HG03135 (cell line): ENCODE measurements around the gene DBN1.
"Not testable (repeated sequence)": the region's sequence is repeated elsewhere in the genome, so short reads cannot be mapped to it uniquely, and the experiment has no call there.

Experiments used
- ATAC-seq: cut with Tn5 transposase; IDR thresholded peaks from one replicate; pipeline ENCODE4 v1.9.1; 2021; ENCODE audit warnings: mild to moderate bottlenecking, moderate library complexity; ENCODE audit not compliant: unreplicated experiment

The DBN1 gene

DNA sequence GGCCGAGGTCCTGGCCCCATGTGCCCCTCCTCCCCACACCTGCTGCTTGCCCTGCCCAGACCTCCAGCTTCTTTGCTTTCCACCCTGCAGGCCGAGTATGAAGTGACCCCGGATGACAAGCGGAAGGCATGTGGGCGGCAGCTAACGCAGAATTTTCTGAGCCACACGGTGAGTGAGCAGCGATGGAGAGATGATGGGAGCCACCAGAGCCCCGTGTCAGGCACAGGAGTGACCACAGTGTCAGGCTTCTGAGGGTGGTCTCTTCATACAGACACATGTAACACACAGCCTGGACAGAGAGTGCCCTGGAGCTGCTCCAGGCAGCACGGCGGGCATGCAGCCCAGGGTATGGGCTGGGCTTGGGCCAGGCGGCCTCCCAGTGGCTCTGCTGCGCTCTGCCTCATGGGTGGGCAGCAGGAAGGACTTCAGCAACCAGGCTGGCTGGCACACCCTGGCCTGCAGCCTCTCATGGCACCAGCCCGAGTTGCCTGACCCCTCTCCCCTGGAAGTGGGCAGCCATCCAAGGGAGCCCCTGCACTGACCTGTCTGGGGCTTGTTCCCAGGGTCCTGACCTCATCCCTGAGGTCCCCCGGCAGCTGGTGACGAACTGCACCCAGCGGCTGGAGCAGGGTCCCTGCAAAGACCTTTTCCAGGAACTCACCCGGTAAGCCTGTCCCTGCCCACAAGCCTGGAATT lies 41.1 kb downstream of the DBN1 start:
- no peak for ATAC-seq

DNA sequence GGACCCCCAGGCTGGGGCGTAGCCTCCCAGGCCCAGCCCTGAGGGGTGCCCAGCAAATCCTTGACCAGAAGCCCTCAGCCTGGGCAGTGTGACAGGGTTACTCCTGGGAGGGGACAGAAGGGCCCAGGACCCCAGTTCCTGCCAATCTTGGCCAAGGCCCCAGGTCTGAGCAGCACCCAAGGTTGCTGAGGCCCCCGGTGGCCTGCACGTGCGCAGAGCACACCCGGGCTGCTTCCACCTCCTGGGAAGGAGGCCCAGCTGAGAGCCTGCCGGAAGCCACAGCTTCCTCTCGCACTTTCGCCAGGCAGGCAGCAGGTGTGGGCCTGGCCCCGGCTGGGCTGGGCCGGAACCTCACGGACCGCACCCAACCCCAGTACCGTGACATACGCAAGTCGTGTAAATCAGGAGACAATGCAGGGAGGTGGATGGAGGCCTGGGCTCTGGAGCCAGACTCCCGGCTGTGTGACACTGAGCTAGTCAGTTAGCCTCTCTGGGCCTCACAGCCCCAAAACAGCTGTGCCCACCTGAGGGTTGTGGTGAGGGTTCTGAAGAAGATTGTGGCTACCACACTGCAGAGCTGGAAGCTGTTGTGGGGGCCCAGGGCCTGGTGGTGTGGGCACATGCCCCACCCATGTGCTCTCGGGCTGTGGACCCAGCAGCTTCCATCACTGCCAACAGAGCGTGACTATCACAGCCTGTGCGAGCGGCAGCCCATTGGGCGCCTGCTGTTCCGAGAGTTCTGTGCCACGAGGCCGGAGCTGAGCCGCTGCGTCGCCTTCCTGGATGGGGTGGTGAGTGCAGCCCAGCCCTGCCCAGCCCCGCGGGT lies 41.9 kb downstream of the DBN1 start:
- peak; percentile 44 for ATAC-seq

DNA sequence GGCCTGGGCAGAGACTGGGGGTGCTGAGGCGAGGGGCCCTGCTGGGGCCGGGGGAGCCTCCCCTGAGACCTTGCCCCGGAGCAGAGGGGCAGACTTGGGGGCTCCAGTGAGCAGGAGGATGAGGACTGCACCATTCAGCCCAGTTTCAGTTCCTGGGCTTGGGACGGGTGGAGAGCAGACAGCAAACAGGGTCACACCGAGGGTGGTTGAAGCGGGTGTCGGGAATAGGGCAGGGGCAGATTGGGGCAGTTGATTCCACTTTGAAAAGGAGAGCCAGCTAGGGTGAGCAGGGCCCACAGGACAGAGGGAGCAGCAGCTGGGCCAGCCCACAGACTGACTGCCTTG lies 42.5 kb downstream of the DBN1 start:
- ATAC-seq = peak; percentile 0

DNA sequence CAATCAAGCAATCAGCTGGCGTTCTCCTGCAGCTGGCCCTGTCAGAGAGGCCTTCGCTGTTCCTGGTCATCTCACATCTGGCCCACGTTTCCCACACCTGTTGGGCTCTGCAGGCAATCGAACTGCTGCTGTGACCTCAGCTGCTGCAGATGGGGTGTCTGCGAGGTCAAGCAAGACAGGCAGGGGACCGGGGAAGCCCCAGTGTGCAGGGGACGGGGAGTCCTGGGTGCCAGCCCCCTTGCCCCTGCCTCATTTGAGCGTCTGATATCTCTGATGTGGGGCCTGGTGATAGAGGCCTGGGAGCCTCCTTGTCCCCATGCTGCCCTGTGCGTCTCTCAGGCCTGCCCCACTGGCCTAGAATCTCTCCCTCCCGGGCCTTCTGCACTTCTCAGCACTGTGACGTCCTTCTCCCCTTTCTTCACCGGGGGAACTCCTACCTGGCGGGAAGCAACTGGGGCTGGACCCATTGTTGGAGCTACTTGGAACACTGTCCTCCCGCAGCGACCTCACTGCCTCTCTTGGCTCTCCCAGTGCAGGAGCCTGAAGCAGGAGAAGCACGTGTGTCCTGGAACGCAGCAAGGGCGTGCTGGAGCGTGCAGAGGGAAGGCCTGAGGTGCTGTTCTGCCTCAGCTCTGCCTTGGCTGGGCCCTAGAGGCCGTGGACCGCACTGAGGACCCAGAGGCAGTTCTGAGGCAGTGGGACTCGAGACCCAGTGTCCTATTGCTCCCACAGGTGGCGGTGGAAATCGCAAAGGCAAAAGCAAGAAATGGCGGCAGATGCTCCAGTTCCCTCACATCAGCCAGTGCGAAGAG lies 43.1 kb downstream of the DBN1 start:
- no peak for ATAC-seq

DNA sequence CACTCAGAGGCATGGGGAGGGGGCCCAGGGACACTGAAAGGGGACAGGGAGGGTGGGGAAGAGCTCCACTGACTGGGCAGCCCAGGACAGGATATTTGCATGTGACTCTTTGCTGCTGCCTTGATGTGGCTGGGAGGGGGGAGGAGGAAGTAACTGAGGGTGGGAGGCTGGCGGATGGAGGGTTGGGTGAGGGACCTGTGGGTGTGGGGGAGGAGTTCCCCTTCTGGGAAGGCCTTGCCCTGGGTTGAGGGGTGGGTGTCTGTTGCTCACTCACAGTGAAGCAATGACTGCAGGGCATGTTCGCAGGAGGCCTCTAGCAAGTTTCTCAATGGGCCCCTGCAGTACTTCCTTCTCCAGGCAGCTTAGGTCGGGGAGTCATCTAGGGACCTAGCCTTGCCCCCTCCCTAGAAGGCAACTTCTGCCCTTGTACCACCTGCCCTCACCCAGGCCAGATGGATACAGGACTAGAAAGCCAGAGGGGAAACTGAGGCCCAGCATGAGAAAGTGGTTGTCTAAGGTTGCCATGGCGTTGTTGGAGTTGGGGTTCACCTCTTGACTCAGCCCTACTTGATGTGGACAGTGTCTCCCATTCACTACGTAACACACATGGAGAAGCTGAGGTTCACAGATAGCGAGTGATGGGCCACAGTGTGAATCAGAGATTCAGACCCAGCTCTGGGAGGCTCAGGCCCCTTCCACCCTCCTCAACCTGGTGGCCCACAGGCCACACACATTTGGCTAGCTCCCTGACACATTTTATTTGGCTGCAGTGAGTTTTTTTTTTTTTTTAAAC lies 44.0 kb downstream of the DBN1 start:
- no peak for ATAC-seq

DNA sequence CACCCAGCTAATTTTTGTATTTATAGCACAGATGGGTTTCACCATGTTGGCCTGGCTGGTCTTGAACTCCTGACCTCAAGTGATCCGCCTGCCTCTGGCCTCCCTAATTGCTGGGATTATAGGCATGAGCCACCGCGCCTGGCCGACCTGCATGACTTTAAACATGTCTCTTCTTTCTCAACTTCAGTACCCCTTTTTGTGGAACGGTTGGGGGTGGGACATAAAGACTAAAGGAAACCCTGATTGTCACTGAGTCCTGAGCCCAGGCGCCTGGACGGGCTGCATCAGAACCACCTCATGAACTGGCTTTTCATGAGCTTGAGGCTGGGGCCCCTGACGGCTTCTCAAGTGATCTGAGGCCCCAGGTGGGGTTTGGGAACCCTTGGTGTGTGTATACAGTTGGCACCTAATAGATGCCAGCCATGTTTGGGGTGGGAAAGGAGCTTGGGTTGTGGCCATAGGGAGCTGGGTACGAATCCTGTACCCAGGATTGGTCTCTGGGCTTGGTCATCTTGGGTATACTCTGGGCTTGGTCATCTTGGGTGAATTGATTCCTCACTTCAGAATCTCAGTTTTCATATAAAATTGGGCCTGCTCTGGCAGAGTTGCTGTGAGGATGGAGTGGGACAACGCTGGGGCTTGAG lies 44.7 kb downstream of the DBN1 start:
- ATAC-seq = no peak

DNA sequence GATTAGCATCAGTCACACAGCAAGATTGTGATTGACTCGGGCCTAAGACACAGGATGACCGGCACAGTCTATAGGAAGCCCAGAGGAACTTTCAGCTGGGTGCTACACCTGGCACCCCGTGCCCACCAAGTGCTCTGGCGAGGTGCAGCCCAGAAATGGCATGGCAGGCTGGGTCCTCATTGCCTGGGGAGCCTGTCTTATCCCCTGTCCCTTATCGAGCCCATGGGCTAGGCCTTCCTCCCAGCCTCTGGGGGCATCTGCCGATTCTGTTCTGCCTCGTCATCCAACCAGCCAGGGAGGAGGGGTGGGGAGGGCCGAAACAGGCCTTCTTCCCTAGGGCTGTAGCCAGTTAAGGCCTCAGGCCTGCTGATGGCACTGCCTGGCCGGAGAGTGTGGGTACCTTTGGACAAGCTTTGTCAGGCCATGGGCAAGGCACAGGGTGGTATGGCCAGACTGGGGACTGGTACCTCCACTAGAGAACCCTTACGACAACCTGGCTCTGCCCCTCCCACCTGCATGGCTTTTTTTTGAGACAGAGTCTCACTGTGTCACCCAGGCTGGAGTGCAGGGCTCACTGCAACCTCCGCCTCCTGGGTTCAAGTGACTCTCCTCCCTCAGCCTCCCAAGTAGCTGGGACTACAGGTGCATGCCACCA lies 45.4 kb downstream of the DBN1 start:
- ATAC-seq = no peak

DNA sequence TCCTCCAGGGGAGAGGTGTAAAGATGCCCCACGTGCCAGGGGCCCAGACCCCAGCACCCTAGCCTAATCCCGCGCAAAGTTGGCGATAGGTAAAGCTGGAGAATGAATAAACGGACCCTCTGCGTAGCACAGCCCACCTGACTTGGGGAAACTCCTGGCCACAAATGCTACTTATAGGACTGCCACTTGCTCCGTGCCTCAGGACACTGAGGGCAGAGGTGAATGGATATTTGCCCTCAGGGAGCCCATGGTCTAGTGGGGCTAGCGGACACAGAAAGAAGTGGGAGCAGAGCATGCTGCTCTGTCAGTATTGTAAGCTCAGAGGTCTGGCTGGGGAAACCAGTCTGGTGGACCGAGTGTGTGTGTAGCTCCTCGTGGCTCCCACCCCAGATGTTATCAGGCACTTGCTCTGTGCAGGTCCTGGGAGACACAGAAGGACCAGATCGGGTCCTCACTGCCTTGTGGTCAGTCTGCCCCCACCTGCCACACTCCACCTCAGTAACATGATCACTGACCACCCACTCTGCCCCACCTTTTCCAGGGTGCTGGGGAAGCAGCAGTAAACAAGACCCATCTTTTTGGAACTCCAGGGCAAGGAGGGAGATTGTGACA lies 46.1 kb downstream of the DBN1 start:
- no peak for ATAC-seq

DNA sequence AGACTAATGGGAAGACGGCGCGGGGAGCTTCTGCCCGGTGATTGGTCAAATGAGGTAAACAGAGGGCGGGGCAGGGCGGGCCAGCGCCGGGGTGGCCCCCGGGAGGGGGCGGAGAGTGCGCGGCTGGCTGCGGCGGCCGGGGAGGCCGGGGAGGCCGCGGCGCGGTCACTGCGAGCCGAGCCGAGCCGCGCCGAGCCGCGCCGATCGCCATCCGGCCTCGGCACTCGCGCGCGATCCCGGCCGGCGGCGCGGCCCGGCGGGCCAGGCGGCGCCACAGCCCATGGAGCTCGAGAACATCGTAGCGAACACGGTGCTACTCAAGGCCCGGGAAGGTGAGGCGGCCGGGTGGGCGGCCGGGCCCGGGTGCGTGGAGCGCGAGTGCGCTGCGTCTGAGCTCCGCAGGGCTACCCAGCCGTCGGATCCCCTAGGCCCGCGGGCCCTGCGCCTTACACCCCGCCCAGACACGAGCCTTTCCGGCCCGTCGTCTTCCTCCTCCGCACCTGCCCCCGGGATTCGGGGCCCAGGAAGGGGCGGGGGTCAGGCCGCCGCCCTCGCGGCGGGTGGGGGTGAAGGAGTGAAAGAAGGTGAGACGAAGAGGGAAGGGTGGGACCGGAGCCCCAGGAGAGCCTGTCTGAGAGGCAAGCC lies 46.7 kb downstream of the DBN1 start, which contains the start of gene GRK6:
GRK6 (plus strand) TSS at position 111 of the 645 bp plus-strand sequence; CDS start at position 281, 170 bp downstream.
- ATAC-seq = peak; percentile 6

DNA sequence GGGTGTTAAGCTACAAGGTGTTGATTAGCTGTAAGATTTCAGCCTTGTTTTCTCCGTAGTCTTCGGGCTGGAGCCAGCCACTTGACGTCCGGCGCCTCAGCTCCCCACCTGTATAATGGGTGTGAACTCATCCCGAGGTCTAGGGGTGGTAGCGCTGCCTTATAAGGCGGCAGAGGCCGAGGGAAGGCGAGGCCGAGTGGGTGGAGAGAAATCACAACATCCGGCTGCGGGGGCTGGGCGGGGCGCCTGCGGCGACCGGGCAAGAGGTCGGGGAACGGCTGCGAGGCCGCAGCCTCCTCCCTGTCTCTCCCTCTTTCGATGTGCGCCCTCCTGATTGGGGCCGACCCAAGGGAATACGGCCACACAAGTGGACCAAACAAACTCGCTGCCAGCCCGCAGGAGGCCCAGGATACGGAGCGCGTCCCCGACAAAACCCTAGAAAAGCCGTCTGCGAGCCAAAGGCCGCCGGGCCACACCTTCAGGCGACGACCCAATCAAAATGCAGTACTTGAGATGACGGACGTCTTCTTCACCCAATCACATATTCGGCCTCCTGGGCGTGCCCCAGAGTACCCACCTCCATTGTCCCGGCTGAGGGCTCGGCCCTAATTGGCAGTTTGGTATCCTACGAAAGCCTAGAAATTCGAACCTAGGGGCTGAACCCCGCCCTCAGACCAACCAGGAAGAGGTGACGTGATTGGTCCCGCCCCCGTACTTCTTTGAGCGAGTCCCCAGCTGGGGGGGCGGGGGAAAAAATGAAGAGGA lies 47.5 kb downstream of the DBN1 start:
- peak; percentile 77 for ATAC-seq

DNA sequence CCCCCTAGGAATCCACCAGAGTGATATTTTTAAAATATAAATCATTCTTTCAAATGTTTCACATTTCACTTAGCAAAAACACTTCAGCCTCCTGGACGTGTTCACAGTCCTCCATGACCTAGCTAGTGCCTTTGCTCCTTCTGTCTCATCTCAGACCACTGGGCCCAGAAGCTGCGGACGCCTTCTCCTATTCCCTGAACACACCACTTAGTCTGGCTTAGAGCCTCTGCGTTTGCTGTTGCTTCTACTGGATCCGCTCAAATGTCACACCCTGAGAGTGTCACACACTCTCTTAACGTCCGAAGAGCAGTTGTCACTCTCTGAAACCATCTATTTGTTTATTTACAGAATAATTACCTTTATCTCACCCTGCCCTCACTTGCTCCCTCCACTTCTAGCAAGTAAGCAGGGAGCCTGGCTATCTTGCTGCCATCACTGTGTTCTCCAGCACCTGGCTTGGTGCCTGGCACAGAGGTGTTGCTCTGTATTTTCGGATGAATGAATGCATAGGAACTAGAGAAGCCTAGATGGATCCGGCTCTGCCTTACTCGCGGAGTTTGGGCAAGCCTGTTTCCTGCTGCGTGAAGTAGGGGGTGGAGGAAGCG lies 48.1 kb downstream of the DBN1 start:
- ATAC-seq = no peak

DNA sequence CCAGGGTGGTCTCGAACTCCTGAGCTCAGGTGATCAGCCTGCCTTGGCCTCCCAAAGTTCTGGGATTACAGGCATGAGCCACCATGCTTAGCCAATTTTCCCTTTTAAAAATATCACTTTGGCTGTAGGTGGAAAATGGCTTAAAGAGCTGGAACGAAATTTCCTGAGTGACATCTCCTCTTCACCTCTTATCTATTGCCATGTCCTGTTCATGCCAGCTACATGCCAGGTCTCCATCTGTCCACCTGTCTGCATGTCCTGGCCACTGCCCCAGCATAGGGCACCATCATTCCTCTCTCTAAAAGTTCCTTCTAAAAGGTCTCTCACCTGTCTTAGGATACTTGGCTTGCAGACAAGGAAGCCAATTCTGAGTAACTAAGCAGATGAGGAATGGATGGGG lies 49.8 kb downstream of the DBN1 start:
- ATAC-seq = no peak

DNA sequence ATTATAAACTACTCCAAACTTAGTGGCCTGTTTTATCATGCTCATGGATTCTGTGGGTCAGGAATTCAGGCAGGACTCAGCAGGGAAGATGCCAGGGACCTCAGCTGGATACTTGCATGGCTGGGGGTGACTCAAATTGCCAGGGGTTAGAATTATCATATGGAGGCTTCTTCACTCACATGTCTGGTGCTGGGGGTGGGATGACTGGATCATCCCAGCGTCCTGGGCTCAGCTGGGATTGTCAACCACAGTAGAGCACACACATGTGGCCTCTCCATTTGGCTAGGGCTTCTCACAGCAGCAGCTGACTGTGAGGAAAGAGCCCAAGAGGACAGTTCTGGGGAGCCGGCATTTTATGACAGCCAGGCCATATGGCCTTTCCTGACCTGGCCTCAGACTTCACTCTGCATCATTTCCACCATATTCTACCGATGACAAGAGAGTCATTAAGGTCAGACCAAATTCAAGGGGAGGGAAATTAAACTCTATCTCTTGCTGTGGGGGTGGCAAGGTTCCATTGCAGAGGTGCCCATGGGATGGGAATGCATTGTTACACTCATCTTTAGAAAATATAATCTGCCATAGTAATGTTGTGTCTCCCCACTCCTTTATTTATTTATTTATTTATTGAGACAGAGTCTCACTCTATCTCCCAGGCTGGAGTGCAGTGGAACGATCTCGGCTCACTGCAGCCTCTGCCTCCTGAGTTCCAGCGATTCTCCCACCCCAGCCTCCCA lies 52.2 kb downstream of the DBN1 start:
- ATAC-seq = no peak

DNA sequence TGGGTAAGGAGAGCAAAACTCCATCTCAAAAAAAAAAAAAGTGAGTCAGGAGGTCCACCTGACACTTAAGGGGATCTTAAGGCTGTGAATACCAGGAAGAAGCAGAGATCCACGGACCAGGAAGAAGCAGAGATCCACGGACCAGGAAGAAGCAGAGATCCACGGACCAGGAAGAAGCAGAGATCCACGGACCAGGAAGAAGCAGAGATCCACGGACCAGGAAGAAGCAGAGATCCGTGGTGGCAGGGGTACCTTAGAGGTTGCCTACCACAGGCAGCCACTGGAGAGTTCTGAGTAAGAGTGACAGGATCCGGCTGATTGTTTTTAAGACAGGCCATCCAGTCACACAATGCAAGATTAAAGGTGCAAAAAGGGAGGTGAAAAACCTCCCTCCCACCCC lies 53.0 kb downstream of the DBN1 start:
- not testable (repeated sequence) for ATAC-seq

DNA sequence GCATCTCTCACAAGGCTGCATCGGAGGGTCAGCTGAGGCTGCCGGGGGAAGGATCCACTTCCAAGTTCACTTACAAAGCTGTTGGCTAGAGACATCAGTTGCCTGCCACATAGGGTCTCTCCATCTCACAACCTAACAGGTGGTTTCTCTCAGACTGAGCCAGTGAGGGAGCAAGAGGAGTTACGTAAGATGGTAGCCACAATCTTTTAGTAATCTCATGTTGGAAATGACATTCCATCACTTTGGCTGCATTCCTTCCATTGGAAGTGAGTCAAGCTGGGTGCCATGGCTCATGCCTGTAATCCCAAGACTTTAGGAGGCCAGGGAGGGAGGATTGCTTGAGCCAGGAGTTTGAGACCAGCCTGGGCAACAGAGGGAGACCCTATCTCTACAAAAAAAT lies 54.4 kb downstream of the DBN1 start:
- no peak for ATAC-seq

DNA sequence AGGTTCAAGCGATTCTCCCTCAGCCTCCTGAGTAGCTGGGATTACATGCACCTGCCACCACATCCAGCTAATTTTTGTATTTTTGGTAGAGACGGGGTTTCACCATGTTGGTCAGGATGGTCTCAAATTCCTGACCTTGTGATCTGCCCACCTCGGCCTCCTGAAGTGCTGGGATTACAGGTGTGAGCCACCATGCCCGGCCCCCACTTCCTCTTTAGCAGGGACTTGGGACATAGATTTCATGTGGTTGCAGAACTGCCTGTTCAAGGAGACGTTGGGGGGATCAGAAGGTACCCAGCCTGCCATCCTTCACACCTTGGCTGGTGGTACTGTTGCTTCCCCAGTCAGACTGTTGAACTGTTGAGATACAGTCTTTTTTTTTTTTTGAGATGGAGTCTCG lies 56.4 kb downstream of the DBN1 start:
- not testable (repeated sequence) for ATAC-seq

DNA sequence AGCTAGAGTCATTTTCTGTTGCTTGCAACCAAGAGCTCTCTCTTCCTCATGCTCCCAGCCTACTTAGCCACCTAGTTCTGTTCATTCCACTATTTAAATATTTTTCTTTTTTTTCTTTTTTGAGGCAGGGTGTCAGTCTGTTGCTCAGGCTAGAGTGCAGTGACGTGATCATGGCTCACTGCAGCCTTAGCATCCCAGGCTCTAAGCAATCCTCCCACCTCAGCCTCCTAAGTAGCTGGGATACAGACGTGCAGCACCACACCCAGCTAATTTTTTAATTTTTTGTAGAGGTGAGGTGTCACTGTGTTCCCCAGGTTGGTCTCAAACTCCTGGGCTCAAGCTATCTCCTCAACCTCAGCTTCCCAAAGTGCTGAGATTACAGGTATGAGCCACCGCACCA lies 59.0 kb downstream of the DBN1 start:
- no peak for ATAC-seq
